ENCODE data around the gene CARD14.
A peak's percentile ranks its signal among the peaks of the same experiment; 100 is the strongest.

The CARD14 gene

GRCh38 chr17:80138856-80139426 lies 30.9 kb upstream of the CARD14 start:
- DNase-seq (ENCODE audit: low read depth), result no peak
- no peak overlapping the region for H3K4me3 ChIP-seq (ENCODE audit: control insufficient read depth, low read depth, low read length)
- TF ChIP-seq CTCF (IDR thresholded peaks at IDR 0.05; ENCODE audit: control insufficient read depth, insufficient read depth, low read depth, low read length, missing control alignments), result no peak

GRCh38 chr17:80141463-80142165 lies 28.2 kb upstream of the CARD14 start:
- H3K4me3 ChIP-seq (ENCODE audit: control insufficient read depth, low read depth, low read length), result no peak overlapping the region
- TF ChIP-seq CTCF (IDR thresholded peaks at IDR 0.05; ENCODE audit: control insufficient read depth, insufficient read depth, low read depth, low read length, missing control alignments), result no peak
- DNase-seq (ENCODE audit: low read depth), result no peak

GRCh38 chr17:80142929-80143328 lies 26.9 kb upstream of the CARD14 start:
- DNase-seq (ENCODE audit: low read depth), result no peak
- no peak for TF ChIP-seq CTCF (IDR thresholded peaks at IDR 0.05; ENCODE audit: control insufficient read depth, insufficient read depth, low read depth, low read length, missing control alignments)
- H3K4me3 ChIP-seq (ENCODE audit: control insufficient read depth, low read depth, low read length), result no peak overlapping the region

- DNase-seq (ENCODE audit: low read depth), result no peak
- H3K4me3 ChIP-seq (ENCODE audit: control insufficient read depth, low read depth, low read length), result peak overlapping the region; percentile 88
- no peak for TF ChIP-seq CTCF (IDR thresholded peaks at IDR 0.05; ENCODE audit: control insufficient read depth, insufficient read depth, low read depth, low read length, missing control alignments)
Measured at GRCh38 chr17:80145076-80146075, 24.5 kb upstream of the CARD14 start.

GRCh38 chr17:80146121-80147034 lies 23.5 kb upstream of the CARD14 start:
- peak overlapping the region; percentile 88 for H3K4me3 ChIP-seq (ENCODE audit: control insufficient read depth, low read depth, low read length)
- no peak for TF ChIP-seq CTCF (IDR thresholded peaks at IDR 0.05; ENCODE audit: control insufficient read depth, insufficient read depth, low read depth, low read length, missing control alignments)
- DNase-seq (ENCODE audit: low read depth), result no peak
